PC-9 (cell line): Measurements from ENCODE around the gene KCNJ16. TPM values are rescaled to one million over a fixed set of nuclear protein-coding genes. Genes with fewer than 3 reads are reported as not detected.

Source experiments
- BruUV-seq: library from RNA; stranded (reverse); fragments of 400-500 nt; replicated peaks from 2 replicates; lab custom pipeline; 2021; lab: Mats Ljungman, UMichigan
- CTCF ChIA-PET: fragments of 300-600 bp; sonication (Branson Sonifier 250); formaldehyde crosslinking; loops from one replicate; lab custom pipeline; 2022; ENCODE audit warnings: antibody characterized with exemption; lab: Charles Lee
- POLR2A ChIA-PET: fragments of 300-600 bp; sonication (Branson Sonifier 250); formaldehyde crosslinking; loops from one replicate; lab custom pipeline; 2022; ENCODE audit warnings: antibody characterized with exemption; ENCODE audit not compliant: unreplicated experiment; lab: Charles Lee
- DNase-seq, 2 experiments: peaks; one replicate each; pipeline versions ENCODE4 v3.0.0 to v3.0.0-alpha.2; 2015 to 2022; ENCODE audit warnings: mixed read lengths in 1 of 2
- H2AFZ ChIP-seq: fragments of 200-600 bp; sonication (generic); 2 replicates; pipeline ENCODE4 v1.8.1; 2017; ENCODE audit warnings: antibody characterized with exemption
- H3F3A ChIP-seq: fragments of 200-600 bp; sonication (generic); 2 replicates; pipeline ENCODE4 v1.8.1; 2017; ENCODE audit warnings: antibody characterized with exemption, mild to moderate bottlenecking, low read depth; ENCODE audit not compliant: insufficient read depth
- H3K27ac ChIP-seq: fragments of 200-600 bp; sonication (generic); 2 replicates; pipeline ENCODE4 v1.6.1; 2016; ENCODE audit warnings: mixed run types
- H3K27me3 ChIP-seq: fragments of 200-600 bp; sonication (generic); 2 replicates; pipeline ENCODE4 v1.6.1; 2016; ENCODE audit warnings: low read depth, mixed run types; ENCODE audit not compliant: insufficient read depth
- H3K36me3 ChIP-seq: fragments of 200-600 bp; sonication (generic); 2 replicates; pipeline ENCODE4 v1.6.1; 2016; ENCODE audit warnings: low read depth, mixed run types
- H3K4me1 ChIP-seq: fragments of 200-600 bp; sonication (generic); replicated peaks from 2 replicates; pipeline ENCODE4 v1.6.1; 2016; ENCODE audit warnings: mixed run types; ENCODE audit not compliant: insufficient read depth
- H3K4me2 ChIP-seq: fragments of 200-600 bp; sonication (generic); 2 replicates; pipeline ENCODE4 v1.6.1; 2017; ENCODE audit warnings: mixed run types
- H3K4me3 ChIP-seq: fragments of 200-600 bp; sonication (generic); 2 replicates; pipeline ENCODE4 v1.6.1; 2016; ENCODE audit warnings: mixed run types
- H3K79me2 ChIP-seq: fragments of 200-600 bp; sonication (generic); 2 replicates; pipeline ENCODE4 v1.6.1; 2017; ENCODE audit warnings: low read depth, mixed run types
- H3K9me2 ChIP-seq: fragments of 200-600 bp; sonication (generic); 2 replicates; pipeline ENCODE4 v1.8.1; 2017; ENCODE audit warnings: mild to moderate bottlenecking; ENCODE audit not compliant: insufficient read depth
- H3K9me3 ChIP-seq: fragments of 200-600 bp; sonication (generic); 2 replicates; pipeline ENCODE4 v1.8.1; 2016; ENCODE audit warnings: low read depth; ENCODE audit not compliant: insufficient read depth
- H4K20me1 ChIP-seq: fragments of 200-600 bp; sonication (generic); 2 replicates; pipeline ENCODE4 v1.8.1; 2017; ENCODE audit not compliant: insufficient read depth
- CTCF ChIP-seq: fragments of 200-600 bp; sonication (generic); conservative IDR thresholded peaks from 2 replicates; pipeline ENCODE4 v1.6.1; 2017; ENCODE audit warnings: mixed run types, antibody characterized with exemption, mild to moderate bottlenecking, moderate library complexity
- EZH2 ChIP-seq: fragments of 200-600 bp; sonication (generic); IDR thresholded peaks from 2 replicates; pipeline ENCODE4 v1.8.0; 2017; ENCODE audit warnings: antibody characterized with exemption, low read depth
- intact Hi-C: fragments of 100-400 bp; cut with micrococcal nuclease; formaldehyde crosslinking; loops from one replicate; pipeline ENCODE4 v1.10.0; 2022; ENCODE audit not compliant: unreplicated experiment
- total RNA-seq: library from RNA; stranded (reverse); gene quantifications from 2 replicates; pipeline ENCODE4 v1.2.3, GENCODE V29; 2021

Gene KCNJ16
- total RNA-seq, 1 experiment from 2014 or later, result not detected

GRCh38 chr17:70116919-70117318, 41.9 kb downstream of the KCNJ16 start:
- Histone ChIP-seq H3K36me3 (no peaks in the 10 kb centered on the region), H3K4me2 (no peak overlapping the region), H3K79me2 (no peaks in the 10 kb centered on the region), H3F3A (no peaks in the 10 kb centered on the region), H3K4me1 (no peaks in the 10 kb centered on the region), H2AFZ (no peak overlapping the region), H4K20me1 (no peaks in the 10 kb centered on the region), H3K4me3 (no peak overlapping the region), H3K27me3 (no peaks in the 10 kb centered on the region), H3K9me3 (no peaks in the 10 kb centered on the region), H3K27ac (no peak overlapping the region), H3K9me2 (no peaks in the 10 kb centered on the region)
- no TSS peak for BruUV-seq
- TF ChIP-seq CTCF (no peak), EZH2 (no peak)
- DNase-seq, result no peak
- POLR2A ChIA-PET, result interaction anchor here (0.5 kb wide), 1 partner anchor 134 kb away, joined by 20 read pairs; no protein-coding TSS in a partner anchor
- CTCF ChIA-PET, result no interaction called here
- intact Hi-C loops, result no loop called here

DNA sequence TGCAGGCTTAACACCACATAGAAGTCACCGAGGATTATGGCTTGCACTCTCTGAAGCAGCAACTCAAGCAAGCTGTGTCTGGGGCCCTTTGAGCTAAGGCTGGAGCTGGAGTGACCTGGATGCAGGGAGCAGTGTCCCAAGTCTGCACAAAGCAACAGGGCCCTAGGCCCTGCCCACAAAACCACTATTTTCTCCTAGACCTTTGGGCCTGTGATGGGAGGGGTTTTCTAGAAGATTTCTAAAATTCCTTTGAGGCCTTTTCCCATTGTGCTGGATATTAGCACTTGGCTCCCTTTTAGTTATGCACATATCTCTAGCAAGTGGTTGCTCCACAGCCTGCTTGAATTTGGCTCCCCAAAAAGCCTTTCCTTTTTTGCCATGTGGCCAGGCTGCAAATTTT, 44.5 kb downstream of the KCNJ16 start:
- H4K20me1 ChIP-seq, result no peaks in the 10 kb centered on the region
- H3K4me2 ChIP-seq, result no peak overlapping the region
- H3K27me3 ChIP-seq, result no peaks in the 10 kb centered on the region
- no peaks in the 10 kb centered on the region for H3K79me2 ChIP-seq
- ChIA-PET CTCF (no interaction called here), POLR2A (no interaction called here)
- DNase-seq, result no peak
- intact Hi-C loops, result no loop called here
- H3K4me1 ChIP-seq, result 0 out of 2 replicates have a peak, but pooled peaks cover 3% of the 10 kb centered on the region
- no peaks in the 10 kb centered on the region for H3K9me3 ChIP-seq
- no TSS peak for BruUV-seq
- no peaks in the 10 kb centered on the region for H3K9me2 ChIP-seq
- H2AFZ ChIP-seq, result no peak overlapping the region
- no peaks in the 10 kb centered on the region for H3F3A ChIP-seq
- no peak overlapping the region for H3K4me3 ChIP-seq
- H3K36me3 ChIP-seq, result no peaks in the 10 kb centered on the region
- no peak overlapping the region for H3K27ac ChIP-seq
- TF ChIP-seq CTCF (no peak), EZH2 (no peak)

- no peaks in the 10 kb centered on the region for H3K79me2 ChIP-seq
- TF ChIP-seq EZH2 (no peak), CTCF (no peak)
- 0 out of 2 replicates have a peak, but pooled peaks cover 3% of the 10 kb centered on the region for H3K4me1 ChIP-seq
- no peak overlapping the region for H3K27ac ChIP-seq
- H3K9me2 ChIP-seq, result no peaks in the 10 kb centered on the region
- no peak overlapping the region for H3K4me3 ChIP-seq
- intact Hi-C loops, result no loop called here
- H3K36me3 ChIP-seq, result no peaks in the 10 kb centered on the region
- H2AFZ ChIP-seq, result no peak overlapping the region
- no peaks in the 10 kb centered on the region for H3F3A ChIP-seq
- no peaks in the 10 kb centered on the region for H3K9me3 ChIP-seq
- CTCF ChIA-PET, result no interaction called here
- no peak overlapping the region for H3K4me2 ChIP-seq
- POLR2A ChIA-PET, result no interaction called here
- no peaks in the 10 kb centered on the region for H3K27me3 ChIP-seq
- BruUV-seq, result no TSS peak
- no peak for DNase-seq
- no peaks in the 10 kb centered on the region for H4K20me1 ChIP-seq
Observed at GRCh38 chr17:70119983-70120382, 45.0 kb downstream of the KCNJ16 start.
